HepG2 (cell line): ENCODE data around the gene GPBAR1. TPM values are rescaled to one million over a fixed set of nuclear protein-coding genes. Genes with fewer than 3 reads are reported as not detected.
A peak's percentile ranks its signal among the peaks of the same experiment; 100 is the strongest.

ENCODE experiments used
- SNAI1 ChIP-seq: sonication (generic); formaldehyde crosslinking; IDR thresholded peaks from 2 replicates; pipeline ENCODE4 v1.5.0; 2020; ENCODE audit warnings: mild to moderate bottlenecking, missing genetic modification reagents, borderline replicate concordance
- SOX5 ChIP-seq: IDR thresholded peaks from 2 replicates; pipeline ENCODE4 v1.6.1; 2016; ENCODE audit warnings: borderline replicate concordance
- TRIM24 ChIP-seq: sonication (generic); formaldehyde crosslinking; IDR thresholded peaks from 2 replicates; pipeline ENCODE4 v1.8.0; 2022; ENCODE audit warnings: mild to moderate bottlenecking, missing genetic modification reagents
- ZNF138 ChIP-seq: sonication (generic); formaldehyde crosslinking; IDR thresholded peaks from 2 replicates; pipeline ENCODE4 v1.5.0; 2020; ENCODE audit warnings: mild to moderate bottlenecking, low read depth, missing genetic modification reagents
- polyA plus RNA-seq, 8 experiments: library from polyadenylated mRNA; depleted of rRNA in 3 of 8; stranded (reverse) in 7 of 8; unstranded in 1 of 8; fragments of >200 nt; fragmentation: Illumina TruSeq in 4 of 8; extraction: Trizol in 4 of 8; gene quantifications; 2 replicates each; pipeline versions ENCODE4 v1.2.1 to v1.2.3, GENCODE V29; 2011 to 2016; ENCODE audit warnings: low read depth in 4 of 8, missing spikeins in 1 of 8, mixed read lengths in 1 of 8; ENCODE audit not compliant: insufficient read depth in 1 of 8
- total RNA-seq, 5 experiments: library from RNA; depleted of rRNA; stranded (reverse); fragments of >200 nt; fragmentation: Illumina TruSeq; extraction: Trizol; gene quantifications; 2 replicates each; pipeline ENCODE4 v1.2.3, GENCODE V29; 2016; ENCODE audit warnings: low read depth in 1 of 5
- TF ChIP-seq, protein P1 (sequence below): sonication (generic); formaldehyde crosslinking; conservative IDR thresholded peaks from 2 replicates; pipeline ENCODE4 v1.4.0; 2020; ENCODE audit warnings: mild to moderate bottlenecking, missing genetic modification reagents, moderate library complexity
- TF ChIP-seq, protein P2 (sequence below): sonication (generic); formaldehyde crosslinking; IDR thresholded peaks from 2 replicates; pipeline ENCODE4; 2020; ENCODE audit warnings: missing genetic modification reagents, mild to moderate bottlenecking, borderline replicate concordance
- TF ChIP-seq, protein P3 (sequence below): sonication (generic); formaldehyde crosslinking; conservative IDR thresholded peaks from 2 replicates; pipeline ENCODE4 v1.8.1; 2023; ENCODE audit warnings: missing genetic modification reagents
- TF ChIP-seq, protein P4 (sequence below): sonication (generic); formaldehyde crosslinking; IDR thresholded peaks from 2 replicates; pipeline ENCODE4 v1.5.0; 2020; ENCODE audit warnings: missing genetic modification reagents
- TF ChIP-seq, protein P5 (sequence below): sonication (generic); formaldehyde crosslinking; conservative IDR thresholded peaks from 2 replicates; pipeline ENCODE4 v1.8.0; 2022; ENCODE audit warnings: mild to moderate bottlenecking, moderate library complexity, missing genetic modification reagents
- TF ChIP-seq, protein P6 (sequence below): sonication (generic); formaldehyde crosslinking; IDR thresholded peaks from 2 replicates; pipeline ENCODE4 v1.4.0; 2020; ENCODE audit warnings: missing genetic modification reagents, borderline replicate concordance

Gene GPBAR1
- total and polyA plus RNA-seq, 2 of the 13 experiments (the other 11 are each of a cell fraction or from before 2014, with no cell fraction given) = 0.05 to 0.09 TPM

DNA sequence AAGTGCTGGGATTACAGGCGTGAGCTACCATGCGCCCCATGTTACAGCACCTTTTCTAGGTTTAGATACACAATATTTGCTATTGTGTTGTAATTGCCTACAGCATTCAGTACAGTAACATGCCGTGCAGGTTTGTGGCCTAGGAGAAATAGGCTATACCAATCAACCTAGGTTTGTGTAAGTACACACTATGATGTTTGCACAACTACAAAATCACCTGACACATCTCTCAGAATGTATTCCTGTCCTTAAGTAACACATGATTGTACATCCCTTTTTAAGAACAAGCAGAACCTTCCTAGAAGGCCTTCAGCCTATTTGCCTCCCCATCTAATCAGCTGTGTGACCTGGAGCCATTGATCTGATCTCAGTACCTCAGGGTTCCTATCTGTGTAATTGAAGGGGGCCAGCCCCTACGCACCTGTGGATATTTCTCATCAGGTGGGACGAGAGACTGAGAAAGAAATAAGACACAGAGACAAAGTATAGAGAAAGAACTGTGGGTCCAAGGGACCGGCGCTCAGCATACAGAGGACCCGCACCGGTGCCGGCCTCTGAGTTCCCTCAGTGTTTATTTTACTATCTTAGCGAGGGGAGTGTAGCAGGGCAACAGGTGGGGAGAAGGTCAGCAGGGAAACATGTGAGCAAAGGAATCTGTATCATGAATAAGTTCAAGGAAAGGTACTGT lies 50.2 kb downstream of the GPBAR1 start (continued):
- TF ChIP-seq, protein P1, sequence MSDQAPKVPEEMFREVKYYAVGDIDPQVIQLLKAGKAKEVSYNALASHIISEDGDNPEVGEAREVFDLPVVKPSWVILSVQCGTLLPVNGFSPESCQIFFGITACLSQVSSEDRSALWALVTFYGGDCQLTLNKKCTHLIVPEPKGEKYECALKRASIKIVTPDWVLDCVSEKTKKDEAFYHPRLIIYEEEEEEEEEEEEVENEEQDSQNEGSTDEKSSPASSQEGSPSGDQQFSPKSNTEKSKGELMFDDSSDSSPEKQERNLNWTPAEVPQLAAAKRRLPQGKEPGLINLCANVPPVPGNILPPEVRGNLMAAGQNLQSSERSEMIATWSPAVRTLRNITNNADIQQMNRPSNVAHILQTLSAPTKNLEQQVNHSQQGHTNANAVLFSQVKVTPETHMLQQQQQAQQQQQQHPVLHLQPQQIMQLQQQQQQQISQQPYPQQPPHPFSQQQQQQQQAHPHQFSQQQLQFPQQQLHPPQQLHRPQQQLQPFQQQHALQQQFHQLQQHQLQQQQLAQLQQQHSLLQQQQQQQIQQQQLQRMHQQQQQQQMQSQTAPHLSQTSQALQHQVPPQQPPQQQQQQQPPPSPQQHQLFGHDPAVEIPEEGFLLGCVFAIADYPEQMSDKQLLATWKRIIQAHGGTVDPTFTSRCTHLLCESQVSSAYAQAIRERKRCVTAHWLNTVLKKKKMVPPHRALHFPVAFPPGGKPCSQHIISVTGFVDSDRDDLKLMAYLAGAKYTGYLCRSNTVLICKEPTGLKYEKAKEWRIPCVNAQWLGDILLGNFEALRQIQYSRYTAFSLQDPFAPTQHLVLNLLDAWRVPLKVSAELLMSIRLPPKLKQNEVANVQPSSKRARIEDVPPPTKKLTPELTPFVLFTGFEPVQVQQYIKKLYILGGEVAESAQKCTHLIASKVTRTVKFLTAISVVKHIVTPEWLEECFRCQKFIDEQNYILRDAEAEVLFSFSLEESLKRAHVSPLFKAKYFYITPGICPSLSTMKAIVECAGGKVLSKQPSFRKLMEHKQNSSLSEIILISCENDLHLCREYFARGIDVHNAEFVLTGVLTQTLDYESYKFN (CRISPR knock-in tag) = peak; percentile 79
- TF ChIP-seq, protein P2, sequence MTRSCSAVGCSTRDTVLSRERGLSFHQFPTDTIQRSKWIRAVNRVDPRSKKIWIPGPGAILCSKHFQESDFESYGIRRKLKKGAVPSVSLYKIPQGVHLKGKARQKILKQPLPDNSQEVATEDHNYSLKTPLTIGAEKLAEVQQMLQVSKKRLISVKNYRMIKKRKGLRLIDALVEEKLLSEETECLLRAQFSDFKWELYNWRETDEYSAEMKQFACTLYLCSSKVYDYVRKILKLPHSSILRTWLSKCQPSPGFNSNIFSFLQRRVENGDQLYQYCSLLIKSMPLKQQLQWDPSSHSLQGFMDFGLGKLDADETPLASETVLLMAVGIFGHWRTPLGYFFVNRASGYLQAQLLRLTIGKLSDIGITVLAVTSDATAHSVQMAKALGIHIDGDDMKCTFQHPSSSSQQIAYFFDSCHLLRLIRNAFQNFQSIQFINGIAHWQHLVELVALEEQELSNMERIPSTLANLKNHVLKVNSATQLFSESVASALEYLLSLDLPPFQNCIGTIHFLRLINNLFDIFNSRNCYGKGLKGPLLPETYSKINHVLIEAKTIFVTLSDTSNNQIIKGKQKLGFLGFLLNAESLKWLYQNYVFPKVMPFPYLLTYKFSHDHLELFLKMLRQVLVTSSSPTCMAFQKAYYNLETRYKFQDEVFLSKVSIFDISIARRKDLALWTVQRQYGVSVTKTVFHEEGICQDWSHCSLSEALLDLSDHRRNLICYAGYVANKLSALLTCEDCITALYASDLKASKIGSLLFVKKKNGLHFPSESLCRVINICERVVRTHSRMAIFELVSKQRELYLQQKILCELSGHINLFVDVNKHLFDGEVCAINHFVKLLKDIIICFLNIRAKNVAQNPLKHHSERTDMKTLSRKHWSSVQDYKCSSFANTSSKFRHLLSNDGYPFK = no peak
- 0 out of 2 replicates have a peak, but pooled peaks have one; percentile 14 for TF ChIP-seq SOX5 (CRISPR knock-in tag)
- no peak for TF ChIP-seq SNAI1 (CRISPR knock-in tag)
- TF ChIP-seq TRIM24 (CRISPR knock-in tag) = no peak
- TF ChIP-seq, protein P3, sequence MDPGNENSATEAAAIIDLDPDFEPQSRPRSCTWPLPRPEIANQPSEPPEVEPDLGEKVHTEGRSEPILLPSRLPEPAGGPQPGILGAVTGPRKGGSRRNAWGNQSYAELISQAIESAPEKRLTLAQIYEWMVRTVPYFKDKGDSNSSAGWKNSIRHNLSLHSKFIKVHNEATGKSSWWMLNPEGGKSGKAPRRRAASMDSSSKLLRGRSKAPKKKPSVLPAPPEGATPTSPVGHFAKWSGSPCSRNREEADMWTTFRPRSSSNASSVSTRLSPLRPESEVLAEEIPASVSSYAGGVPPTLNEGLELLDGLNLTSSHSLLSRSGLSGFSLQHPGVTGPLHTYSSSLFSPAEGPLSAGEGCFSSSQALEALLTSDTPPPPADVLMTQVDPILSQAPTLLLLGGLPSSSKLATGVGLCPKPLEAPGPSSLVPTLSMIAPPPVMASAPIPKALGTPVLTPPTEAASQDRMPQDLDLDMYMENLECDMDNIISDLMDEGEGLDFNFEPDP (CRISPR knock-in tag) = 0 out of 2 replicates have a peak, but pooled peaks have one; percentile 10
- TF ChIP-seq, protein P4, sequence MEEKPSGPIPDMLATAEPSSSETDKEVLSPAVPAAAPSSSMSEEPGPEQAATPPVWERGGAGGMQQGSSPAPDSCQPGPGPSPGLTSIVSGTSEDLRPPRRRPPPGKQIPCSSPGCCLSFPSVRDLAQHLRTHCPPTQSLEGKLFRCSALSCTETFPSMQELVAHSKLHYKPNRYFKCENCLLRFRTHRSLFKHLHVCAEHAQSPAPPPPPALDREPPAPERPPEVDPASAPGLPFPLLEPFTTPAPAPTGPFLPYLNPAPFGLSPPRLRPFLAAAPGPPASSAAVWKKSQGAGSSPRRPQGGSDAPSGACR = 0 out of 2 replicates have a peak, but pooled peaks have one; percentile 20
- TF ChIP-seq, protein P5, sequence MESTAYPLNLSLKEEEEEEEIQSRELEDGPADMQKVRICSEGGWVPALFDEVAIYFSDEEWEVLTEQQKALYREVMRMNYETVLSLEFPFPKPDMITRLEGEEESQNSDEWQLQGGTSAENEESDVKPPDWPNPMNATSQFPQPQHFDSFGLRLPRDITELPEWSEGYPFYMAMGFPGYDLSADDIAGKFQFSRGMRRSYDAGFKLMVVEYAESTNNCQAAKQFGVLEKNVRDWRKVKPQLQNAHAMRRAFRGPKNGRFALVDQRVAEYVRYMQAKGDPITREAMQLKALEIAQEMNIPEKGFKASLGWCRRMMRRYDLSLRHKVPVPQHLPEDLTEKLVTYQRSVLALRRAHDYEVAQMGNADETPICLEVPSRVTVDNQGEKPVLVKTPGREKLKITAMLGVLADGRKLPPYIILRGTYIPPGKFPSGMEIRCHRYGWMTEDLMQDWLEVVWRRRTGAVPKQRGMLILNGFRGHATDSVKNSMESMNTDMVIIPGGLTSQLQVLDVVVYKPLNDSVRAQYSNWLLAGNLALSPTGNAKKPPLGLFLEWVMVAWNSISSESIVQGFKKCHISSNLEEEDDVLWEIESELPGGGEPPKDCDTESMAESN (CRISPR knock-in tag) = 0 out of 2 replicates have a peak, but pooled peaks have one; percentile 24
- no peak for TF ChIP-seq ZNF138 (CRISPR knock-in tag)
- TF ChIP-seq, protein P6, sequence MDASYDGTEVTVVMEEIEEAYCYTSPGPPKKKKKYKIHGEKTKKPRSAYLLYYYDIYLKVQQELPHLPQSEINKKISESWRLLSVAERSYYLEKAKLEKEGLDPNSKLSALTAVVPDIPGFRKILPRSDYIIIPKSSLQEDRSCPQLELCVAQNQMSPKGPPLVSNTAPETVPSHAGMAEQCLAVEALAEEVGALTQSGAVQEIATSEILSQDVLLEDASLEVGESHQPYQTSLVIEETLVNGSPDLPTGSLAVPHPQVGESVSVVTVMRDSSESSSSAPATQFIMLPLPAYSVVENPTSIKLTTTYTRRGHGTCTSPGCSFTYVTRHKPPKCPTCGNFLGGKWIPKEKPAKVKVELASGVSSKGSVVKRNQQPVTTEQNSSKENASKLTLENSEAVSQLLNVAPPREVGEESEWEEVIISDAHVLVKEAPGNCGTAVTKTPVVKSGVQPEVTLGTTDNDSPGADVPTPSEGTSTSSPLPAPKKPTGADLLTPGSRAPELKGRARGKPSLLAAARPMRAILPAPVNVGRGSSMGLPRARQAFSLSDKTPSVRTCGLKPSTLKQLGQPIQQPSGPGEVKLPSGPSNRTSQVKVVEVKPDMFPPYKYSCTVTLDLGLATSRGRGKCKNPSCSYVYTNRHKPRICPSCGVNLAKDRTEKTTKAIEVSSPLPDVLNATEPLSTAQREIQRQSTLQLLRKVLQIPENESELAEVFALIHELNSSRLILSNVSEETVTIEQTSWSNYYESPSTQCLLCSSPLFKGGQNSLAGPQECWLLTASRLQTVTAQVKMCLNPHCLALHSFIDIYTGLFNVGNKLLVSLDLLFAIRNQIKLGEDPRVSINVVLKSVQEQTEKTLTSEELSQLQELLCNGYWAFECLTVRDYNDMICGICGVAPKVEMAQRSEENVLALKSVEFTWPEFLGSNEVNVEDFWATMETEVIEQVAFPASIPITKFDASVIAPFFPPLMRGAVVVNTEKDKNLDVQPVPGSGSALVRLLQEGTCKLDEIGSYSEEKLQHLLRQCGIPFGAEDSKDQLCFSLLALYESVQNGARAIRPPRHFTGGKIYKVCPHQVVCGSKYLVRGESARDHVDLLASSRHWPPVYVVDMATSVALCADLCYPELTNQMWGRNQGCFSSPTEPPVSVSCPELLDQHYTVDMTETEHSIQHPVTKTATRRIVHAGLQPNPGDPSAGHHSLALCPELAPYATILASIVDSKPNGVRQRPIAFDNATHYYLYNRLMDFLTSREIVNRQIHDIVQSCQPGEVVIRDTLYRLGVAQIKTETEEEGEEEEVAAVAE = no peak
